NCI-H1417 treated with DMSO at 0.1 percent for 48 hours (cell line): ENCODE results near the gene NELL1.

Experiments
- DNase-seq: peaks from one replicate; lab custom pipeline; 2025; lab: John Stamatoyannopoulos, UW

The NELL1 gene

DNA sequence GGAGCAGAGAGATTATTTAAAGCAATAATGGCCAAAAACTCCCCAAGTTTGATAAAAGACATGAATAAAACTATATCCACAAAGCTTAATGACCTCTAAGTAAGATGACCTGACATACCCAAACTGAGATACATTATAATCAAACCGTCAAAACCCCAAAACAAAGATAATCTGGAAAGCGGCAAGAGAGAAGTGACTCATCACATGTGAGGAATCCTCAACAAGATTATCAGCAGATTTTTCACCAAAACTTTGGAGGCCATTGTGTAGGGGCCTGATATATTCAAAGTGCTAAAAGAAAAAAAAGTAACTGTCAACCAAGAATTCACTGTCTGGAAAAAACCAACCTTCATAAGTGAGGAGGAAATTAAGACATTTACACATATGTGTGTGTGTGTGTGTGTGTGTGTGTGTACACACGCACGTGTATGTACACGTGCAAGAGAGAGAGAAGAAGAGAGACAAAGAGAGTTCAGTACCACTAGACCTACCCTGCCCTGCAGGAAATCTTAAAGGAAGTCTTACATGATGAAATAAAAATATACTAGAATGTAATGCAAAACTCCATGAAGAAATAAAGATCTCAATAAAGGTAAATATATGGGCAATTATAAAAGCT is 752.4 kb downstream of the NELL1 start:
- DNase-seq, result no peak

DNA sequence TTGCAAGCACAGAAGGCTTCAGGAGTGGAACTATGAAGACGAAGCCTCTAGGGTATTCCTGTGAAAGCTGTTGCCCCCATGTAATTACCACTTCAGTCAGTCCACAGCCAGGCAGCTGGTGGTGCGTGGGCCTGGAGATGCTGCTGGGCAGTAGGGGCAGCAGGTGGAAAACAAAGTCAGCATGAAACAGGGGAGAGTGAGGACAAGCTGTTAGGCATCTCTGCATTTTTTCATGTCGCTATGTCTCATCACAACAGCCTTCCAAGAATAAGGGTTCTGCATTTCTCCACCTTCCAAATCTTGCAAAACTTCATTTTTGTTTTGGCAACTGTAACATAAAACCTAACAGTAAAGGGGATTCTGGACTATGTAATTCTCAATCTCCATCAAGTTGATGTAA is 757.5 kb downstream of the NELL1 start:
- no peak for DNase-seq

DNA sequence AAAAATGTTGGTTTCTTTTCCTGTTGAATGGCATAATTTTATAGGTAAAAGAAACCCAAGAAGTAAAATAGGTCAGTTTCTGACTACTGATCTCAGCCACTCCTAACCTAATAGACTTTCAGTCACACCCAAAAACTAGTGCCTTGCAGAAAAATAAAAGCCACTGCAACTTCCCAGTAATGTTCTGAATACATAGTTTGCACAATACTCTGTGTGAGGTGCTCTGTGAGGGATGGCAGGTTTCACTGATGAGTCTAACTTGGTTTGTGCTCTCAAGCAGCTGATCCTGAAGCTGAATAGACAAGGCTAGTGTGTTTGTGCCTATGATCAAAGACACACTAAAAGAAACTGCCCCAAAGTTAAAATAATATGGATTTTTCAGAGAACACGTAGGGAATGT is 758.3 kb downstream of the NELL1 start:
- DNase-seq, result no peak

DNA sequence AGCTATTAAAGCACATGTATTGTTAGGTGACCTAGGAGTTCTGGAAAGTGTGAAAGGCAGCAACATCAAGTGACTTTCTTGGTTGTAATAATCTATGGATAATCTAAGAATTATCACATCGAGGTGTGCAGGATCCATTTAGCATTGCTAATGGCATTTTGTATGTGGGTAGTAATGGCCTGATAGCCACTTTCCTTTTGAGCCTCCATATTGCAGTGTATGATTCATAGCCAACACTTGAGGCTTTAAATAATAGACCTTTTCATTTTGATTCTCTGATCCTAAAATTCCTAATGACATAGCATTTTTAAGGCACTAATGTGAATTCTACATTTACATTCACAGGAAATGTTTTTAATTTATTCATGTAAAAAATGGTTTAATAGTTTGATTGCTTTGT is 759.4 kb downstream of the NELL1 start:
- no peak for DNase-seq

DNA sequence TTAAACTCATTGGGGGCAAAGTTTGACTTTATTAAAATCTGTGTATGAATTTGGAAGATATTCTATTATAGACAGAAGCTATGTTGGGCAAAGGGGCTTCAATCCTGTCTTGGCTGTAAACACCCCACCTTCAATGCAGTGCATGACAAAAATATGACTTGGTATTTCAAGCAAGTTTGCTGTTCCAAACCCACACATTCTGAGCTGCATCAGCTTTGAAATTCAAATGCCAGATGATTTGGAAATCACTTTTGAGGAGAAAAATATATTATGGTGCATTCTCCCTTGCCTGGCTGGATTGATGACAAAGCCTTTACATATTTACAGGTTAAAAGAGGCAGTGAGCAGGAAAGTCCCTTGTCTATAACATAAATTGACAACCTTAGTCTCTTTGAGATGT is 760.0 kb downstream of the NELL1 start:
- no peak for DNase-seq

DNA sequence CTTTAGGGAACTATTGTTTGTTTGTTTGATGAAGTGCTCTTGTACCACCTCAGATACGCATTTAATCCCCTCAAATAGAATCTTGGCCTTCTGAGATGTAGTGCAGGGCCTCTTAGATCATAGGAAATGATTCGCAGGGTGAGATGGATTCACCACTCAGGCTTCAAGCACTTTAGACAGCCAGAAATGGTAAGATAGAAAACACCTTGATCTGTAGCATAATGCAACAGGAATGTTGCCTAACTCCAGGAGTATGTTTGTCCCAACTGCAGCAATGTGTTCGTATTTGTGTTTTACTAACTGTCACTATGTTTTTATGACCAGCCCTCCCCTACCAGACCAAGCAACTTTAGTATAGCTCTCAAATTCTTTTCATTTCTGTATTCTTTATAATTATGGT is 761.2 kb downstream of the NELL1 start:
- DNase-seq, result no peak

DNA sequence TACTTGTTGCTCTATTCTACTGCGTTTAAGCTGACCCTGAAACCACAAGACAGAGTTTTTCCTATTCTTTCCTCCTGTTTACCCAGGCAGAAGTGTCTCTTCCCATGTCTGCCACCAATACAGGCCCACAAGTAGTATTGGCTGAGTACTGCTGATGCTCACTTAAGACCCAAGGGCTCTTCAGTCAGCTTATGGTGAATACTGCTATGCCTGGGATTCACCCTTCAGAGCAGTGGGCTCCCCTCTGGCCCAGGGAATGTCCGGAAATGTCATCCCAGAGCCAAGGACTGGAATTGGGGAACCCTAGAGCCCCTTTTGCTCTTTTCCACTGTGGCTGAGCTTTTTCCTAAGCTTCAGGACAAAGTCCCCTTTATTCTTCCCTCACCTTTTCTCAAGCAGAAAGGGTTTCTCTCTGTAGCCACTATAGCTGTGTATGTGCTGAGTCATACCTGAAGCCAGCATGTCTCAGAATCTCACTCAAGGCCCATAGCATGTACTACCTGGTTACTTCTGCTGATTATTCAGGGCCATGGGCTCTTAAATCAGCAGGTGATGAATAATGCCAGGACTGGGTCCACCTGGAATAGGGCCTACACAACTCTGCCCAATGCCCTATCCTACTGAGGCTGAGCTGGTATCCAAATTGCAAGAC is 777.7 kb downstream of the NELL1 start:
- DNase-seq, result no peak

DNA sequence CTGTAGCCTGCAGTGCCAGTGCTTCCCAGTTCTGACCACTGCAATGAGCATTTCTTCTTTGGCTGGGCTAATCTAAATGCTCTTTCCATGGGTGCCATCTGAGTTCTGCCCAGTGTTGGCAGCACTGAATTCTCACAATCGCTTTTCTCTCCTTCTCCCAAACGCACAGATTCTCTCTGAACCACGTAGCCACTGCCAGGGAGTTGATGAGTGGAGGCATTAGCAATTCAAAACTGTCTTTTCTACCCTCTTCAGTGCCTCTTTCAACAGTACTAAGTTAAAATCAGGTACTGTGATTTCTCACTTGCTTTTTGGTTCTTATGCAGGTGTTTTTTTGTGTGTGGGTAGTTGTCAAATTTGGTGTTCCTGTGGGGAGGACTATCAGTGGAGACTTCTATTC is 778.5 kb downstream of the NELL1 start:
- no peak for DNase-seq

DNA sequence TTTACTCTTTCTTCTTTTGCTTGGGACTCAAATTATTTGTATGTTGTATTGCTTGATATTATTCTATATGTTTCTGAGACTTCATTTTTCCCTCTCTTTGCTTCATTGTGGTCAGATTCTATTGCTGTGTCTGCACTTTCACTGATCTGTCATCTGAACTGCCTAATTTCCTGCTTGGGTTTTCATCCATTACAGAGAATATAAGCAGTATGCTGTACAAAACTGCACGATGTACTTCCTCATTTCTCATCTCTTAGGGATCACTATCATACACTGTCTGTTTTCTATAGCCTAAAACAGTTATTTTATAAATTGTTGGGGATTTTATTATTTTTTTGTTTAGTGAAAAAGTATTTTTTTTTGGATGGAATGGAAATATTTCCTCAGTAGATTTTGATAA is 786.8 kb downstream of the NELL1 start:
- no peak for DNase-seq

DNA sequence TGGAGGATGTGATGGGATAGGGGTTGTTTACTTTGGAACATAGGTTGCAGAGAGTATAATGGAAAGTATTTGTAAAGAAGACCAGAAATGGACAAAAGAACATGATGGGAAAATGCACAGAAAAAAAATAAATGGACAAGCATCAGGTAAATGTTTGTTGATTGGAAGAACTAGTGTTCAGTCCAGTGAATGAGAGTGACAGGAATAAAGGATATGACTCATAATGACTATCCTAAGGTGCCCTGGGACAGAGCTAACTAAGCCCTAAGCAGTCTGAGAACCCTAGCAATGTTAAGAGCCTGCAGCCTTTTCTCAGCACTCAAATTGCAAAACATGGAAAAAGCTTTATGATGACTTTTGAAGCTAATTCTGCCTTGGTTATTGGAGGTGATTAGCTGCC is 790.7 kb downstream of the NELL1 start:
- DNase-seq, result no peak

DNA sequence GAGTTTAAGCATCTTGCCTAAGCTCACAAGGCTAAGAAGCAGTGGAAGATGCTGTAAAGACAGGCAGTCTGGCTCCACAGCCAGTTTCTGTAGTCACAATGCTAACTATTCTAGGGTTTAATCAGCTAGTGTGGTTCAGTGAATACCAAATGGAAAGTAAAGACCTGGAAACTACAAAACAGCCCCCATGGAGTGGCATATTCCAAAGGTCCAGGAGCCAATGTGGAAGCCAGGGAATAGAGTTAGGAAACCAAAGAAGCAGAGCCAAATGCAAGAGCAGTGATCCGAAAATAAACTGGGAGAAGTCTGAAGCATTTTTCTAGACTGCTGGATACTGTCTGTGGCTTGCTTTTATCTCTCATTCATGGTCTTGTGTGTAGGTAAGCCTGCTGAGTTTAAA is 792.3 kb downstream of the NELL1 start:
- DNase-seq, result no peak

DNA sequence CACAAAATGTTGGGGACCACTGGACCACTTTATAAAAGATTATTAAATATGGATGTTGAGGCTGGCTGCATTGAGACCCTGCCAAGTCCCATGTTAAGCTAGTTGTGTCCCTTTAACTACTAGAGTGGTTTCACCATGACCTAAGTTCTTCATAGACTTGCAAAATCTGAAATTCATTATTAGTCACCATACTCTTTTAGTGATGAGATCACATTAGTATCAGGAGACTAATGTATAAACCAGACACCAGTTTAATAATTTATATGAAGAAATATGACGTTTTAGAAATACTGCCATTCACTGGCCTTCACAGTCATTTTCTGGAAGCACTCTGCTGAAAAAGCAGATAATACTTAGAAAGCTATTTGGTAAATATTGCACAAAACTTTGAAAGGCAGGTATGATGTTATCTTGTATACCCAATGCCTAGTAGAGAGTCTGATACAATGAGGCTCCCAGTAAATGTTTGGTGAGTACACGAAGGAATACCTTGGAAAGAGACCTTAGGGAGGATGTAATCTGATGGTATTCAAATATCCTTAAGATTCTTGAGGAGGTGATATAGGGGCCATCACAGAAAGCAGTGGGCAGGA is 795.3 kb downstream of the NELL1 start:
- DNase-seq, result no peak

DNA sequence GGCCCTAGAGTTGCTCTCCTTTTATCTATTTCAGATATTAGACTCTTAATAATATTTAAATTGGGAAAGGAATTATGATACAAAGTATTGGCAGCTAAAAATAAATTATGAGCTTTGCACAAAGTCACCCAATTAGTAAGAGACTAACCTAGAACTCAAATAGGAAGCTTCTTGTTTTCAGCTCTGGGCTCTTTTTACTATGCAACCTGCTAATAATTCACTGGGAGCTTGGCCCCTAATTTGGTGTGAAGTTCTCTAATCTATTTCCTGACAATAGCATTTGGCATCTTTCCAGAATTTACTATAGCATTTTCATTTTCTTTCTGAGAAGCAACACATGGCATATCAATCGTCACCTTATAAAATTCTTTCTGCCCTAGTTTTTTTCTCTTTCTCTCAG is 795.8 kb downstream of the NELL1 start:
- DNase-seq, result no peak

DNA sequence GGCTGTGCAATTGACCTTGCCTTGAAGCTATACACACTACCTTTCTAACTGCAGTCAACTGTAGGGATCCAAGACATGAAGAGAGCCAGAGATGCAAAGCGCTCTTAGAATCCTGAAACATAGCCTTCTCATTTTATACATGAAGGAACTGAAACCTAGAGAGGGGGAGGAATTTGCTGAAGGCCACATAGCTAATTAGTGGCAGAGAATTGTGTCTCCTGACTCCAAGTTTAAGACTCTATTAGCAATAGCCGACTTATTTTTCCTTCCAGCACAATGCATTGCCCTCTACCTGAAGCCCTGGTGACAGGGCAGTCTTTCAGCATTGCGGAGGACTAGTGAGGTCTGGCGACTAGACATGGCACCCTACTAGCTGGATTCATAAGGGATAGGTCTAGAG is 796.5 kb downstream of the NELL1 start:
- no peak for DNase-seq

DNA sequence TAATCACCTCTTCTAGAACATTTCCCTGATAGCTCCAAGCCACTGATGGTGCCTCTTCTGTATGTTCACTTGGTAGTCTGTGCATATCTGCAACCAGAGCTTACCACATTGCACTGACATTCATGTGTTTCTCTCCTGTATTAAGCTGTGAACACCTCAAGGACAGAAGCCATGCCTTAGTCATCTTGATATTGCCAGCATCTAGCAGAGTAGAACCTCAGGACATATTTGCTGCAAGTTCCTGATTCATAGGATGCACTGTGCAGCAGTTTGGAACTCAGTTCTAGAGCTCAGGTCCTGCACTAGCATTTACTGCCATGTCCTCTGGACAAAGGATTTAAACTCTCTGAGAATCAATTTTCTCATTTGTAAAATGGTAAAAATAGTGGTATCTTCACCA is 801.1 kb downstream of the NELL1 start:
- no peak for DNase-seq

DNA sequence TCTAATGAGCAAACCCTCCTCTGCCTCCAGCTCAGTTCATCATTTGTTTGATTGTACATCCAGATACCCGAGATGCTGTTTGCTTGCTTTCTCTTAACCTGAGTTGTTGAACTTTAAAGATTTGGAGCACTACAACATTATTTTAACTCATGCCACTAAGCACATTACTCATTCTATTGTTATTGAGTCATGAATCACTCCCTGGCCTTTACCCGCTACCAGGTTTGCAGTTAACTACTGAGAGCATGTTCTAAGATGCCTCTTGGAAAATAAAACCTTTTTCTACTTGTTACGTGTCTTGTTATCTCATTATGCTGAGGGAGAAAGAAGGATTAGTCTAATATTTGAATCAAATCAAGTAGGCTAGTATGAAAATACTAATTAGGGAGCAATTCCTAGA is 802.9 kb downstream of the NELL1 start:
- DNase-seq, result no peak

DNA sequence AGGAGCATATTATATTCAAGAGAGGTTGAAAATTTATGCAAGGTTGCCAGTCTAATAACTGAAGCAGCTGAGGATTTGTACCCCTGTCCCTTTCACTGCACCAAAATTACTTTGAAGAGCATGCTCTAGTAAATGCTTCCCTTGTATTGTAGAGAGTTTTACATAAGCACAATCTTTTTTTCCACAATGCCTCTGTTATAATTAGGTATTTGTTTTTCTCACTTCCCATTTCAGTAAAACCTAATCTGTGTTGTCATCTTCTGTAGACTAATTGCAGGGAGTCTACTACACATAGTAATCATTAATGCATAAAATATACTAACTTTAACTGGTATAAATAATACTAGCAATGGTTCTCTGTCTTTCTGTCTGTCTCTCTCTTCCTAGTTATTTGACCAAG is 805.1 kb downstream of the NELL1 start:
- DNase-seq, result no peak

DNA sequence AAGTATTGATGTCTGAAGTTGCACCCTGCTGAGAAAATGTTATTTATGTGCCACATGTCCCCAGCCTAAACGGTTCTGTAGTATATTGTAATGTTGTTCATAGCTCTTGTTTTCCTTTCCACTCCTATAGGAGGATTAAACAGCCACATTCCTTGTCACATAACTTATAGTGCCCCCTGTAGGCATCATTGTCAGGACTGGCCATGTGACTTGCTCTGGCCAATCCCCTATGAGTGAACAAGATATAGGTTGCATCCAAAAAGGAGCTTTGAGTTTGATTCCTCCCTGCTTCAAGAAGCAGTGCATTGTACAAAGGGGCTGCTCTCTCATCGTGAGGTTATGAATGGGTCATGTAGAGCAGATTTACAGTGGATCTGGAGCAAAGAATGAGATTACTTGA is 805.9 kb downstream of the NELL1 start:
- no peak for DNase-seq

DNA sequence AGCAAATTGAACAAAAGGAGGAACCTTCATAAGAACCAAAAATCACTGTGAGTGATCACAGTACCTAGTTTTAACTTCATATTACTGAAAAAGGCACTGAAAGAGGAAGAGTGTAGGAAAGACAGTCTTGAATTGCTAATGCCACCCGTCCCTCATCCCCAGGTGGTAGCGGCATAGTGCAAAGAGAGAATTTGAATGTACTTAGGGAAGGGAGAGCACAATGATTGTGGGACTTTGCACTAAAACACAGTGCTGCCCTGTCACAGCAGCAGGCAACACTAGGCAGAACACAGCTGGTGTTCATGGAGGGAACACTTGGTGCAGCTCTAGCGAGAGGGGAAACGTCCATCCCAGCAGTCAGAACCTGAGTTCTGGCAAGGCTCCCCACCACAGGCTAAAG is 807.2 kb downstream of the NELL1 start:
- no peak for DNase-seq

DNA sequence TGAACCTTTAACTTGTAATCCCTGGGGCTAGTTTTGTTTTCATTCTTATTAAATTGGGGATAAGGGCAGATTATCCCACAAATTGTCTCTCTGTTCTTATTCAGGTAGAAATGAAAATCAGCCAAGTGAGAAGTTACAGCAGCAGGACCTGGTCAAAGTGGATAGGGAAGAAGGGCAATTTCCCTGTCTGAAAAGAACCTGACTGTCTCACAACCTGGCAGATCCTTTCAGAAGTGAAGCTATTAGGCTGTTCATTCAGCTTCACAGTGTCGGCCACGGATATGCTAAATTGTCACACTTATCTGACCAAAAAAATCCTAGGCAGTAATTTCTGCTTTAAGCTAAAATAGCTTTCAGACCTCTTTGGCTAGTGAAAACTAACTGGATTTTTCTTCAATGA is 810.9 kb downstream of the NELL1 start:
- no peak for DNase-seq

DNA sequence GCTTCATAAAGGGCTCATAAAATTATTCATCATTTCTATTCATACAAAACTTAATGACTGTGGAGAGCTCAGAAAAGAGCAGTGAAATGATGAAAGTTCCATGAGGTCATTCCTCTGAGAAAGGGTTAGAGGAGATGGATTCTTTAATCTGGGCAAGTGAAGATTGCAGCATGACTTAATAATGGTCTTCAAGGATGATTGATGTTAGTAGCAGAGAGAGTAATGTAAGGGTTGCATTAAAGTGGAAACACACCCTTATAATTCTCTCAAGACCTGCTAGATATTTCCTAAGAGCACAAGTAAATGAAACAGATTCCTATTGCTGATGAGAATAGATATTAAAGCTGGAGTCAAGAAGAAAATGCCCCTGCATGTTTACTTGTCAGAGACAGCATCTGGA is 811.9 kb downstream of the NELL1 start:
- DNase-seq, result no peak

DNA sequence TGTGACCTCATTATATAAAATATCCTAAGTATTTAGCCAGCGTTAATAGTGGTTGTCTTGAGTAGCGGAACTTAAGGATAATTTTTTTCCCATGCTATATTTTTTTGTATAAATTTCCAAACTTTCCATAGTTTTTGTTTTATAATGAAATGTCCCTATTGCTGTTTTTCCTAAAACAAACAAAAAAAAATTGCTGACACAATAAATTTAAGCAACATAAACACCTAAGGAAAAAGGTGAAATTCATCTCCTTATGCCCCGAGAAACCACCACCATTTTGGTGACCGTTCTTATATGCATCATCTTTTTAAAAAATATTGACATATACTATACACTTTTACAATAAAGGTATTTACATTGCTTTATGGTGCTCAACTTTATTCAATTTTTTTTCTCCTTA is 814.7 kb downstream of the NELL1 start:
- no peak for DNase-seq

DNA sequence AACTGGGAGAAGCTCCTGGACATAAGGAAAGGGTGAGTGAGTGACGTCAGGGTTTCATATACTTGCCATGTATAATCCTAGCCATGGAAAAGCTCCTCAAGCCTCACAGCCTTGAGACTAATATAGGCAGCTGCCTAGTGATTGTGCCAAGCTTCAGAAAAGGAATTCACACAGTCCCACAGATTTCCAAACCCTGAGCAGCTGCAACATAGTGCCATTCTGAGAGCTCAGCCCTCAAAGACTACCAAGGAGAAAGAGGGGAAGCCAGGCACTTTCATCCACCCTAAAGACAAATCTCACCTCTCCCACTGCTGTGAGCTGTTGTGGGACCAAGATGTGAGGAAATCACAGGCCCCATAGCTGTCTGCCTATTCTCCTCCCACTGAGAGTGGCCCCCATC is 815.6 kb downstream of the NELL1 start:
- DNase-seq, result no peak

DNA sequence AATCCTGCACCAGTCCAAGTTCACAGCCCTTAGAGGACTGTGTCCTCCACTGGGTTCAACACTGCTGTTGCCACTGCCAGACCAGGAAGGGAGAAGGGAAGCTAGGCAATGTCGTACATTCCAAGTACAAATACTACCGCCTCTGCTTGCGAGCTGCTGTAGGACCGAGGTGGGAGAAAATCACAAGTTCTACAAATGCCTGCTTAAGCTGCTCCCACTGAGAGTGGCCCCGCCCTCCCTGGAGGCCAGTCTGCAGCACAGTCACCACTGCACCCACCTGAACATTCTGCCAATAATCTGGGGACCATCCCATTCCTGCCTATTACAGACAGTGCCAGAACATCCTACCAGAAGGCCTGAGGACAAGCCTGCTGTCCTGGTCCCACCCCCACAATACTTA is 816.0 kb downstream of the NELL1 start:
- DNase-seq, result no peak
